ENCODE data around the gene PHRF1.

The PHRF1 gene

DNA sequence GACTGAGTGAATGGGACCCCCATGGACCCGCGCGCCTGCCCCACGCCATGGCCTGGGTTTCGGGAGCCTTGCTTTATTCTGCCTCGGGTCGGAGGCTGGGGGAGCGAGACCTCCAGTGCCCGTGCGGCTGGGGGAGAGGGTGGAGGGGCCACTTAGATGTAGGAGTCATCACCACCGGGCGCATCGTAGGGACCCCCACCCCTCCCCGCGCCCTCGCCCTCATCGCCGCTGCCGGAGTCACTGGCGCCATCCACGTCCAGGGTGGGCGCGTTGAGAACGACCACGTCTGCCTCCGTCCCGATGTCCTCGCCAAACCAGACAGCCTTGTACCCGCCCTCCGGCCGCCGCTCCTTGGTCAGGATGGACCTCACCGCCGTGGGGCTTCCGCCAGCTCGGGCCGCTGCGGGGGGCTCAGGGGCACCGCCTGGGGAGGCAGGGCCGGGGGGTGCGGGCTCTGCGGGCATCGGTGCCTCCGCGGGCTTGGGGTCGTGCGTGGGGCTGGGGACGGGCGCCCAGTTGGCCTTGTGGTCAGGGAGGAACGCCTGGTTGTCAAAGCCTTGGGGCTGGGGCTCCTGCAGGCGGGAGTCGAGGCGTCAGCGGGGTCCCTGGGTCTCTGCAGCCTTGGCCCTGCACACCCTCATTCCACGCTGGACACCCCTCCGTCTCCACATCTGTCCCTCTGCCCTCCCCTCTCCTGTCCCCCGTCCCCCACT is 41.1 kb downstream of the PHRF1 start:
- no peak for DNase-seq

DNA sequence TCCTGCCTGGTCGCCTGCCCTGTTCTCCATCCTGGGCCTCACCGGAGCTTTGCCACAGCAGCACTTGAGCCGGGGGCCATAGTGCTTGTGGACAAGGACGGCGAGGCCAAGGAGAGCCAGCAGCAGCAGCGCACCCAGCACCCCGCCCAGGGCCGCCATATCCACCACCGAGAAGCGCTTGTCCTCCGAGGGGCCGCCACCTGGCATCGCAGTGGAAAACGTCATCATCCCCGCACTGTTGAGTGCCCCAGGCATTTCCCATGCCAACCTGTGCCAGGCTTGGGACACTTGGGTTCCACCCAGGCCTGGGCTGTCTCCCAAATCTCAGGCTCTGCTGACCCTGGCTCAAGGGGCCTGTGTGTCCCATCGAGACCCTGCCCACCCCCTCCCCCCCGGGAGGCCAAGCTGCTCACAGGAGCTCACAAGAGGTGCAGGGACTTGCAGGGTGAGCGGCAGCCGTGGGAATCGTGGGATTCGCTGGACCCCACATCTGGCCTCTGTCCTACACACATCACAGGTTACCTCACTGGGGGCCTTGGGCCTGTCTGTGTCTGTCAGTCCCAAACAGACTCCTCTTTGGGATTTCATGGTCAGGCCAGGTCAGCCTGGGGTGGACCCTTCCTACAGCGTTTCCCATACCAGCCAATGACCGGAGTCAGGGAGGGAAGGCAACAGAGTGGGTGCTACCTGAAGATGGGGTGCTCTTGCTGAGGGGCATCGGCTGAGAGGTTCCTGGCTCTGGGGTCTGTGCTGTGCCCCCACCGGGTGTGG is 41.8 kb downstream of the PHRF1 start:
- DNase-seq = no peak

DNA sequence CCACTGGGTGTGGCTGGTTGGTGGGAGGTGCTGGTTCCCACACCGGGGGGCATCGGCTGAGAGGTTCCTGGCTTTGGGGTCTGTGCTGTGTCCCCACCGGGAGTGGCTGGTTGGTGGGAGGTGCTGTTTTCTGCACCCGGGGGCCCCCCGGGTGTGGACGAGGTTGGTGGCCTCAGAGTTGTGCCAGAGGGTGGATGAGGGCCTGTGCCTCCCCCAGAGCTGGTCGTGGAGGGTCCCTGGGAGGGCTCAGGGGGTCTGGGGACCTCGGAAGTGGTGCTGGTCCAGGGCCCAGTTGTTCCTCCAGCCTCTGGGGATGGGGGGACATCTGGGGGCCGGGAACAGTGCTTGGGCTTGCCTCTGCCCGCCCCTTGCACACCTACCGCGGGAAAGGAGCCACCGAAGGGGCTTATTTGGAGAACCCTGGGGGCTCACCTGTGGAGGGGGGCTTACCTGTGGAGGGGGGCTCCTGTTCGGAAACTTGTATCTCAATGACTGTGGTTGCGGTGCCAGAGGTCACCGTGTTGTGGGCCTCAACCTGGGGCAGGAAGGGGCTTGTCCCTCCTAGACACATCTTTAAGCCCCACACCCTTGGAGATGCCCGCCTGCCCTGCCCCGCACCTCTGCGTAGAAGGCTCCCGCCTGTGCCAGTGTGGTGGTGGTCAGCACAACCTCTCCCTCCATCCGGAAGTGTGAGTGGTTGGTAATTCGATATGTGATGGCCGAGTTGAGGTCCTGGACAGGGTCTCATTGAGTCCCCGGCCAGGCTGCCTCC is 42.8 kb downstream of the PHRF1 start:
- DNase-seq = no peak

DNA sequence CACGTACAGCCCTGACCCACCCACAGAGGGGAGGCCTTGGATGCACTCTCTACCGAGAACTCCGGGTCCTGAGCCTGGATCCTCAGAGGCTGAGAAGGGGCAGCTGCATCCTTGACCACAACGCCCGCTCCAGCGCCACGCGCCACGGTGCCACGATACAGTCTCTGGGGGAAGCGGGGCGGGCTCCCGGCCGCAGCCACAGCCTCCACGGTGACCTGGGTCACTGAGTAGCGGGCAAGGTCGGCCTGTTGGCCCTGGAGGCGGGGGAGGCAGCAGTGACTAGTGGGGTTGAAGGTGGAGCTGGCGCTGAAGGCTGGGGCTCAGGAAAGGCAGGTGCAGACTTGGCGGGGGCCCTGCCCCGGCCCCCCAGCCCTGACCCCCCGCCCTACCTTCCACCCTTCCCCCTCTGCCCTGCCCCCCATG is 43.4 kb downstream of the PHRF1 start:
- no peak for DNase-seq

DNA sequence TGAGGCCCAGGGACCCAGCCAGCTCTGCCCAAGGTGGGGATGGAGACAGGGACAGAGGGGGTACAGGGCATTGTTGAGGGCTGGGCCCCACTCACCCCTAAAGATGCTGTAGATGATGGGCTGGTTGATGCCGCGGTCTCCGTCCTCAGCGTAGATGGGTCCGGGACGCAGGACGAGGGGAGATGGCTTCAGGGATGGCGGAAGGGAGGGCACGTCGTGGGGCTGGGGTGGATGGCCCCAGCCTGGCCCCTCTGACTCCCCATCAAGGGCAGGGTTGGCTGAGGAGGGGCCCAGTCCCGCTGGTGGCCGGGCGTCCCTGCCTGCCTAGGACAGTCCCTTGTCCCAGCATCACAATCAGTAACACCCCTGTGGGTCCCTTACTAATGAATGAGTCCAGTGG is 43.9 kb downstream of the PHRF1 start:
- DNase-seq = no peak

DNA sequence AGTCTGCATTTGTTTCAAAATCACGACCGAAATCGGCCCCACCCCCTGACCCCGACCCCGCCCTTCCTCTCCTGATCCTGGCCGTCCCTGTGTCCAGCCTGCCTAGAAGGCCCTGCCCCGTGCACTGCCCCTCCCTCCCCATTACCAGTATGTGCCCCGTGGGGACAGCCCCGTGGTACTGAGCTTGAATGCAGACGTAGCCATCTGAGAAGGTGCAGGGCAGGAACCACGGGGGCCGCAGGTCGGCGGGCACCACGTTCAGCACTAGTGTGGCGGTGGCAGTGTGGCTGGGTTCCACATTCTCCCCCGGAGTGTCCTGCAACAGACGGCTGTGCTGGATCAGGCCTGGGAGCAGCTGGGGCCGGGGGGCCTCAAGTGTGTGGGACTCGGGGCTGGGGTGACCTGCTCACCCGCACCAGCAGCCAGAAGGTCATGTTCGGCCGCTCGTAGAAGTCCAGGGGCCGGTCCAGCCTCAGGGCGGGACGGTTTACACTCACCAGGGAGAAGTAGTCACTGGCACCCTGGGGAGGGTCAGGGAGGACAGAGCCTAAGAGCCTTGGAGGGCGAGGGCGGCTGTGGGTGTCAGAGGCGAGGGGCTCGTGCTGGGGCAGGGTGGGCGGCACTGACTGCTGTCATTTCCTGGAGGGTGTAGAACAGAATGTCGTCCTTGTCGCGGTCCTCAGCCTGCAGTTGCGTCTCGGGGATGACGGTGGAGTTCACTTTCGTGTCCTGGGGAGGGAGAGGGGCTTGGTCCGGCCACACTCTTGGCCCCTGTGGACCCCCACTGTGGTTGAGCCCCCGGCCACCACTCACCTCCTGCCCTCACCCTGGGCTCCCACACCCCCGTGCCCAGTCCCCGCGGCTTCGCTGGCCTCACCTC is 44.9 kb downstream of the PHRF1 start:
- no peak for DNase-seq

DNA sequence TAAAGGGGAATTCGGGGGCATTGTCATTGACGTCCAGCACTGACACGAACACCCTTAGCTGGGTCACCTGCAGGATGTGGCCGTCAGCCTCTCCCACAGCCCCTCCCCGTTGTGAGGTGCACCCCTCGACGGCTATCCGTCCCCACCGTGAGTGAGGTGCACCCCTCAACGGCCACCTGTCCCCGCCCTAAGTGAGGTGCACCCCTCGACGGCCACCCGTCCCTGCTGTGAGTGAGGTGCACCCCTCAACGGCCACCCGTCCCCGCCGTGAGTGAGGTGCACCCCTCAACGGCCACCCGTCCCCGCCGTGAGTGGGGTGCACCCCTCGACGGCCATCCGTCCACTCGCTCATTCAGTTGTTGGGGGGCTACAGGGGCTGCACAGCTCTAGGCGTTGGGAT is 45.6 kb downstream of the PHRF1 start:
- no peak for DNase-seq

DNA sequence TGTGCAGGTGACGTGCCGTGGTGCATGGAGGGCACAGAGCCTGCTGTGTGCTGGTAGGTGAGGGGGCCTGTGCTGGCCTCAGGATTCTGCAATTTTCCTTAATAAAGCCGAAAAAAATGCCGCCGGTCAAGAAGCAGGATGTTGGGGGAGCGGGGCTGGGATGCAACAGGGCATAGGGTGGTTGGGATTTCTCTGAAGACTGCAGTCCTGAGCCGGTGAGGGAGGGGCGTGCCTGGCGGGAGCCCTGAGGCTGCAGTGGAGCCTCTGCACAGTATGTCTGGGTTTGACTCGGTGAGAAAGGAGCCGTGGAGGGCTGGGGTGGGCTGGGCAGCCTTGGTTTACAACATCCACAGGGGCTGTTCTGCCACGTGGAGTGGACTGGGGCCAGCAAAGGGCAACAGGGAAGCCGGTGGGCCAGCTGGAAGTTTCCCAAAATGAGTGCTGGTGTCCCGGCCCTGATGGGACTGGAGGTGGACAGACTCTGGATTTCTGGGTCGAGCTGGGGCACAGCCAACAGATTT is 47.1 kb downstream of the PHRF1 start:
- no peak for DNase-seq

DNA sequence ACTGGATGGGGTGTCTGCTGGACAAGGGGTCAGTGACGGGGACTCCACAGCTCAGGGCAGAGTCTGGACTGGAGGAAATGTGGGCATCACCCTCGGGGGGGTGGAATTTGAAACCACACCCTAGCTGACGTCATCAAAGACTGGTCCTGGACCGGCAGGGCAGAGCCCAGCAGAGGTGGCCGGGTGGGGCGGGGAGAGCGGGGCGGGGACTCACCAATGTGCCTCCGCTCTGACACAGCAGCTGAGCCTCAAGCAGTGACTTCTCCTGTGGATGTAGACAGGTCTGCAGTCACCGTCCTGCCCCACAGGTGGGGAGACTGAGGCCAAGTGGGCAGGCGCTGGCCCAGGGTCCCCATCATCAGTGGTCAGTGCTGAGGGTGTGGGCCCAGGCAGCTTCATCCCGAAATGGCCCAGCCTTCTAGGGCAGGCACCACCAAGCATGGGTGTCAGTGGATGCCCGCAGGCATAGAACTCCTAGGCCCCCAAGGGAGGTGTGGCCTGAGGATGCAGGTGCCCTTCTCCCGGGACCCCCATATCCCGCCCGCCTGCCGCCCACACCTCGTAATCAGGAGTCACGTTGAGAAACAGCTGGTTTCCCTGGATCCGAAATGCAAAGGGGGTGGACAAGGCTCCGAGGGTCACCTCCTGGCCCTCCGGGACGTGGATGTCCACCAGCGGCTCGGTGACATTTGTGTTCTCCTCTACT is 47.9 kb downstream of the PHRF1 start:
- no peak for DNase-seq

DNA sequence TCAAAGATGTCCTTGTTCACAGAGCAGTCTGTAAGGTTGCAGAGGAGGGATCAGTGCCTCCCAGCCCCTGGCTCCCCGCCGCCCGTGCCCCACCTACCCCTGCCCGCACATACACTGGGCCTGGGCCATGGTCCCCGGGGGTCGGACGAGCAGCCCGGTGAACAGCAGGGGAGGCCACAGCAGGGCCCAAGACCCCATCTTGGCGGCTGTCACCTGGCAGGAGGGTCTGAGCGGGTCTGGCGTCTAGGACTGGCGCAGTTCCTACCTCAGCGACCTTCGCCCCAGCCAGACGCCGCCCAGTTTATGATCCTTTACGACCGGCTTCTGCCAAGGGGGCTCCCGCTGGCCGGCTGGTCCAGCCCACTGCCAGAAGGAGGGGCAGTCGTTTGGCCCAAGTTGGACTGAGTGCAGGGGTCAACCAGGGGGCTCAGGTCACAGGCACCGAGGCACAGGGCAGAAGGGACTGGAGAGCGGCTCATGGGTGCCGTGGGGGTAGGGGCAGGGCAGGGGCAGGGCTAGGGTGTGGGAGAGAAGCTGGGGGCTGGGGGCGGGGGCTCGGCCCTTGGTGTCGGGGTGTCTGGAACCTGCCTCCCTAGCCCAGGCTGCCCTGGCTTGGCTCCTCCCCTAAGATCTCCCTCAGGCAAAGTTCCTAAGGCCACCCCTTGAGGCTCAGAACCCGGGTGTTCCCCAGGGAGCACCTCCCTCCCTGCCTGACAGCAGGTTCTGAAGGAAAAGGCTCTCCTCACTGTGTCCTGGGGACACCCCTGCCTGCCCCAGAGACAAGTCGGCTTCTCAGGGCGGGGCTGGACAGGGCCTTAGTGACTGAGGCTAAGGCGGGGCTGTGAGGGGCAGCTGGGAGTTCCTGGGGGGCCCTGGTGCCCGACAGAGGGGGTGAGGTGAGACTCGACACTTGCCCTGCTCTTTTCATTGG is 48.7 kb downstream of the PHRF1 start, which contains the start of gene CDHR5:
Gene CDHR5, minus strand, starts transcription at position 251 of the 931 bp plus-strand sequence. Its CDS starts 53 bp downstream, at position 198.
- DNase-seq = no peak

DNA sequence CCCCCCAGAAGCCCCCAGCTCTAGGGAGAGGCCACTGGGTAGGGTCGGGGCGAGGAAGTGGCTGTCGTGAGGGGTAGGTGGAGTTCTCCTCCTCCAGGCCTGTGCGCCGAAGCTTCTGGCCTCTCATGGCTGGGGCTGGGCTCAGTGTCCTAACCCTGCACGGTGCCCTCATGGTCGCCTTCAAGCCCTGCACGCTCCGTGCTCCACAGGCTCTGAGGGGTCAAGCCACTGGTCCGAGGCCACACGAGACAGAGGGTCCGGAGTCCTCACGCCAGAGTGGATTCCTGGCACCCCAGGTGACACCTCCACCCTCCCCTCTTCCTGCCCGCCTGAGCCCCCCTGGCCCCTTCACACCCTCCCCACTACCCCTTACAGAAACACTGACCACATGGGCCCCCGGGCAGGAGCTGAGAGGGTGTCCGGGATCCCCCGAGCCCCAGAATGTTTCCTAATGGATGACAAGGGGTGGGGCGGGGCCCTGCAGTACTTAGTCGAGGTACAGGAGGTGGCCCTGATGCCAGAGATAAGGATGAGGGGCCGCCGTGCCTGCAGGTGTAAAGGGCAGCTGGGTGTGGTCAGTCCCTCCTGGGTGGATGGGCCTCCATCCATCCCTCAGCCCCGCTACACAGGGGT is 49.5 kb downstream of the PHRF1 start:
- no peak for DNase-seq

DNA sequence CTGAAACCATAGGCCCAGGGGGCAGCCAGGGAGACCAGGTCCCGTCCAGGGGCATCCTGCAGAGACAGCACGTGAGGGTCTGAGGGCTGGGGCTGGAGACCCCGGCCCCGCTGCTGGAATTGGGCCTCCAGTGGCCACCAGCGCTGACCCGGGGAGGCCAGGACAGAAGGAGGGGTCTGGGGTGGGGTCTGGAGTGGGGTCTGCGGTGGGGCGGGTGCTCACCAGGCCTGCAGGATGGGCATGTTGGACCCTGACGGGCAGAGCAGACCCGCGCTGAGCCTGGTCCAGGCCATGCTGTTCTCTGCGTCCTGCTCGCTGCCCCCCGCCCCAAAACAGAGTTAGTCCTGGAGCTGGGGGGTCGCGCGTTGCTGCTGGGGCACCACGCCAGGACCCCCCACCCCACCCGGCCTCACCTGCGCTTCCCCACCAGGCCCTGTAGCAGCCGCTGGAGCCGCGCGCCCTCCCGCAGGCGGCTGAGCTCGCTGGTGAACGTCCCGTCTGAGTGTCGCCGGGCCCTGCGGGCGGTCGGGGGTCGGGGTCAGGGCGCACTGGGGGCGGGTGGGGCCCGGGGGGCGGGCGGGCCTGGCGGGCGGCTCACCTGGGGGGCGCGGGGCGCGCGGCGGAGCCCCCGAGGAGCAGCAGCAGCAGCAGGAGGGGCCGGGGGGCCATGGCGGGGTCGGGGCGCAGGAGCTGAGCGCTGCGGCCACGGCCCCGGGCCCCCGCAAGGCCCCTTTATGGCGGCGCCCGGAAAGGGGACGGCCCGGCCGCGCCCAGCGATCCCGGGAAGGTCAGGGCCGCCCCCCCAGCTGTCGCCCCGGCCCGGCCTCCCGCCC is 50.4 kb downstream of the PHRF1 start, which contains the start of gene SCT:
Gene SCT, minus strand, starts transcription at position 707 of the 833 bp plus-strand sequence. Its CDS starts 38 bp downstream, at position 669.
- DNase-seq = no peak

DNA sequence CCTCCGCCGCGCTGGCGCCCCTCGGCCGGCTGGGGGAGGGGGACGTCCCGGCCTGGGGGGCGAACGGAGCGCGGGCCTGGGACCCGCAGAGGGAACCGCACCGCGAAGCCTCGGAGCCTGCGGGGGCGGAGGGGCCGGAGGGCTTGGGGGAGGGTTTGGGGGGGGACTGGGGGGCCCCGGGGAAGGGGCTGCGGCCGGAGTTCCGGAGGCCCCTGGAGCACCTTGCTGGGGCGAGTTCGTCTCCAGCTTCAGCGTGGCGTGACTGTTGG is 51.0 kb downstream of the PHRF1 start:
- no peak for DNase-seq

DNA sequence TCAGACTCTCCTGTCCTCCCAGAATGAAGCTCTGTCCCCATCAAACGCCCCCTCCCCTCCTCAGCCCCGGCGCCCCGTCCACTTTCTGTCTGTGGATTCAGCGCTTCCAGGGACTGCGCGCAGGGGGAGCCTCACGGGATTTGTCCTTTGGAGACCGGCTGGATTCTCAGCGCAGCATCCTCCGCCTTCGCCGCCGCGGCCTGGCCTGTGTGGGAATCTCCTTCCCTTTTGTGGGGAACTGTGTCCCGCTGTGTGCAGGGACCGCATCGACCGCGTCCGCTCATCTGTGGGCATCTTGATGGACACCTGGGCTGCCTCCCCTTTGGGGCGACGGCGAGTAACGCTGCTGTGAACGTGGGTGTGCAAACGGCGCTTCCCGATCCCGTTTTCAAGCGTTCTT is 51.8 kb downstream of the PHRF1 start:
- DNase-seq = no peak

DNA sequence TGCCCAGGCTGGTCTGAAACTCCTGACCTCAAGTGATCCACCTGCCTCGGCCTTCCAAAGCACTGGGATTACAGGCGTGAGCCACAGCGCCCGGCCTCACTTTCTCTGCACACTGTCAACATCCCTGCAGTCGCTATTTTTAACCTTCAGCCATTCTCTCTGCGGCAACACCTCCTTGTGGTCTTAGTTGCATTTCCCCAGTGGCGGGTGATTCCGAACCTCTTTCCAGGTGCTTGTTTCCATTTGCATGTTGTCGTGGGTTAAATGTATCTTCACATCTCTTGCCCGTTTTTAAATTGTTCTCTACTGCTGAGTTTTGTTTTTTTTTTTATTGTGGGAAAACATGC is 52.9 kb downstream of the PHRF1 start:
- DNase-seq = no peak

DNA sequence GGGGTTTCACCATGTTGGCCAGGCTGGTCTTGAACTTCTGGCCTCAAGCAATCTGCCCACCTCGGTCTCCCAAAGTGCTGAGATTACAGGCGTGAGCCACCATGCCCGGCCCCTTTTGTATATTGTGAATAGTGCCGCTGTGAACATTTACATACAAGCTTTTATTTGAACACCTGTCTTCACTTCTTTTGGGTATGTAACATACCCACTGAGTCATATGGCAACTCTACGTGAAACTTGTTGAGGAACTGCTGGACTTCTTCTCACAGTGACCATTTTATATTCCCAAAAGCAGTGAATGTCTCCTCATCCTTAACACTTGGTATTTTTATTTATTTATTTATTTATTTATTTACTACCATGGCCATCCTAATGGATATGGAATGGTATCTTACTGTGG is 54.6 kb downstream of the PHRF1 start:
- no peak for DNase-seq

DNA sequence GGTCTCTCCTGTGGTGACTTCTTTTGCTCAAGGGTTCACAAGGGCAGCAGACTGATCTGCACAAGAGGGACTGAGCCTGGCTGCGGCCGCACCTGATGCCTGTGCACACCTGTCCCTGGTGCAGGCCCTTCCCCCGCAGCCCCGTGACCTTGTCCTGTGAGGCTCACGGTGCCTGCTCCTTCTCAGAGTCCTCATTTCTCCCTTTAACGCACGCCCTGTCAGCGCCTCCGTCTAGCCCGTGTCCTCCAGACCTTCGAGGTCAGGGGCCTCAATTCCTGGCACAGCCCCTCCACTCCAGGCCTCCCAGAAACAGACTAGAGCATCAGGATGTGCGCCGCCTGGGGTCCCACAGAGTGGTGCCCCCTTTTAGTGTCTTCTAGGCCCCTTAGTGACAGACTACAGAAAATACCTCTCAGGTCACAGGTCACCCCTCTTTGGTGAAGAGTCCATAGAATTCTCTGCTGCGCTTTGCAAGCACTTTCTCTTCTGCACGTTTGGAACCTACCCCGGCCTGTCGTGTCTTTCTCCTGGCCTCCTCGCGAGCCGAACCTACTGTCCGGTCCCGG is 59.8 kb downstream of the PHRF1 start:
- no peak for DNase-seq

DNA sequence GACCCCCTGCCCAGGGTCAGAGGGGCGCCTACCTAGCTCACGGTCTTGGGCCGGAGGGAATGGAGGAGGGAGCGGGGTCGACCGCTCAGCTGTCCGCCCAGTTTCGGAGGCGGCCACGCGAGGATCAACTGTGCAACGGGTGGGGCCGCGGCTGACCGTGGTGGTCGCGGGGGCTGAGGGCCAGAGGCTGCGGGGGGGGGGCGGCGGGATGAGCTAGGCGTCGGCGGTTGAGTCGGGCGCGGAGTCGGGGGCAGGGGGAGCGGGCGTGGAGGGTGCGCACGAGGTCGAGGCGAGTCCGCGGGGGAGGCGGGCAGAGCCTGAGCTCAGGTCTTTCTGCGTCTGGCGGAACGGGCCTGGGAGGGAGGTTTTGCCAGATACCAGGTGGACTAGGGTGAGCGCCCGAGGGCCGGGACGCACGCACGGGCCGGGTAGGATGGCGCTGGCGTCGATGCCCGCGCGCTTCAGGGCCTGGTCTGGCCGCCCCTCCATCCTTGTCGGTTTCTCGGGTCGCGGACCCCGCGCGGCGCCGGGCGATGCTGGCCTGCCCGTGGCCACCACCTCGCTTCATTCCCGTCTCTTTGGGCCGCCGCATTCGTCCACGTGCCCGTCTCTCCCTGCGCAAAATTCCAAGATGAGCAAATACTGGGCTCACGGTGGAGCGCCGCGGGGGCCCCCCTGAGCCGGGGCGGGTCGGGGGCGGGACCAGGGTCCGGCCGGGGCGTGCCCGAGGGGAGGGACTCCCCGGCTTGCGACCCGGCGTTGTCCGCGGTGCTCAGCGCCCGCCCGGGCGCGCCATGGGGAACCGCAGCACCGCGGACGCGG is 60.5 kb downstream of the PHRF1 start, which contains the start of gene DRD4:
Gene DRD4, plus strand, starts transcription at position 759 of the 822 bp plus-strand sequence. Its CDS starts 36 bp downstream, at position 795.
- DNase-seq = peak; percentile 45
